Kidney epithelial cell (primary cell): ENCODE data around the gene GATA5. TPM values are rescaled to one million over a fixed set of nuclear protein-coding genes. Genes with fewer than 3 reads are reported as not detected.

Source experiments
- DNase-seq: peaks from one replicate; pipeline ENCODE4 v3.0.0-alpha.2; 2010; ENCODE audit warnings: low read depth
- H3K27me3 ChIP-seq: 2 replicates; pipeline ENCODE4 v1.6.0; 2011; ENCODE audit warnings: low read length; ENCODE audit not compliant: control insufficient read depth, insufficient read depth
- H3K36me3 ChIP-seq: 2 replicates; pipeline ENCODE4 v1.5.1; 2011; ENCODE audit warnings: low read length; ENCODE audit not compliant: control insufficient read depth, insufficient read depth
- H3K4me3 ChIP-seq: 2 replicates; pipeline ENCODE4 v1.5.1; 2011; ENCODE audit warnings: low read depth, mild to moderate bottlenecking, control low read depth, low read length
- total RNA-seq: library from RNA; depleted of rRNA; stranded (reverse); fragments of >200 nt; gene quantifications from 2 replicates; pipeline ENCODE4 v1.2.3, GENCODE V29; 2015
- TF ChIP-seq, protein P1 (sequence below): IDR thresholded peaks from 2 replicates; pipeline ENCODE4 v1.5.1; 2011; ENCODE audit warnings: mild to moderate bottlenecking, moderate library complexity, low read length, control low read depth, inconsistent platforms; ENCODE audit not compliant: insufficient read depth, poor library complexity, severe bottlenecking

GATA5 gene
- total RNA-seq, 1 donor from 2014 or later = not detected

DNA sequence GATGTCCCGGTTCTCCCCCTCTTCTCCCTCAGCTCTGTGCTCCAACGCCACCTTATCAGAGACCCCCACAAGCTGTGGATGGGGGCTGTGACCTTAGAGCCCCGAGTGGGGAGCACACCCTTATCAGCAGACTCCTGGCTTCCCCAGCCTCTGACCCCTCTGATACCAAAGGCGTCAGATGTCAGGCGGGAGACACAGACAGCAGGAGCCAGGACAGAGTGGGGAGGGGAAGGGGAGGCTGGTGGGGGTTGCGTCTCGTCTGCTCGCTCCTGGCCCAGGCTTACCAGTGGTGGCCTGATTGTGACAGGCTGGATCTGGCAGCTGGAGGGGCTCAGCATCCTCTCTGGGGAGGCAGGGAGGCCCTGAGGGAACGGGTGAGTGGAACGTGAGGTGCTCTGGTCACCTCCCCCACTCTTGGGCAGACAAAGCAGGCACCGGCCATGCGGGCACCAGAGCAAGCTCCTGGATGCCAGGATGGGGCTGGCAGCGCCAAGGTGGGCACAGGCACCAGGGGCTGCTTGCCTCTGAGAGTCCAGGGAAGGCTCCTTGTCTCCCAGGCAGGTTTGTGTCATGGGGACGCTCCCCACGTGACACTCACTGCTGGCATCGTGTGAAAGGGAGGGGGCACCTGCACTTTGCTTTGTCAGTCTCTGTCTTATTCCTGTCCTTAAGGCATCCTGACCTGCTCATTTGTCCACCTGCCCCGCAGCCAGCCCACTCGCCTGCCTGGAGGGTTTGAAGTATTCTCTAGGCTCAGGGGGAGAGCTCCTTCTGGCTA, 27.8 kb upstream of the GATA5 start:
- TF ChIP-seq, protein P1, sequence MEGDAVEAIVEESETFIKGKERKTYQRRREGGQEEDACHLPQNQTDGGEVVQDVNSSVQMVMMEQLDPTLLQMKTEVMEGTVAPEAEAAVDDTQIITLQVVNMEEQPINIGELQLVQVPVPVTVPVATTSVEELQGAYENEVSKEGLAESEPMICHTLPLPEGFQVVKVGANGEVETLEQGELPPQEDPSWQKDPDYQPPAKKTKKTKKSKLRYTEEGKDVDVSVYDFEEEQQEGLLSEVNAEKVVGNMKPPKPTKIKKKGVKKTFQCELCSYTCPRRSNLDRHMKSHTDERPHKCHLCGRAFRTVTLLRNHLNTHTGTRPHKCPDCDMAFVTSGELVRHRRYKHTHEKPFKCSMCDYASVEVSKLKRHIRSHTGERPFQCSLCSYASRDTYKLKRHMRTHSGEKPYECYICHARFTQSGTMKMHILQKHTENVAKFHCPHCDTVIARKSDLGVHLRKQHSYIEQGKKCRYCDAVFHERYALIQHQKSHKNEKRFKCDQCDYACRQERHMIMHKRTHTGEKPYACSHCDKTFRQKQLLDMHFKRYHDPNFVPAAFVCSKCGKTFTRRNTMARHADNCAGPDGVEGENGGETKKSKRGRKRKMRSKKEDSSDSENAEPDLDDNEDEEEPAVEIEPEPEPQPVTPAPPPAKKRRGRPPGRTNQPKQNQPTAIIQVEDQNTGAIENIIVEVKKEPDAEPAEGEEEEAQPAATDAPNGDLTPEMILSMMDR = no peak
- Histone ChIP-seq H3K27me3 (peaks cover 2% of the 10 kb centered on the region), H3K4me3 (no peak overlapping the region), H3K36me3 (no peaks in the 10 kb centered on the region)
- DNase-seq = no peak

DNA sequence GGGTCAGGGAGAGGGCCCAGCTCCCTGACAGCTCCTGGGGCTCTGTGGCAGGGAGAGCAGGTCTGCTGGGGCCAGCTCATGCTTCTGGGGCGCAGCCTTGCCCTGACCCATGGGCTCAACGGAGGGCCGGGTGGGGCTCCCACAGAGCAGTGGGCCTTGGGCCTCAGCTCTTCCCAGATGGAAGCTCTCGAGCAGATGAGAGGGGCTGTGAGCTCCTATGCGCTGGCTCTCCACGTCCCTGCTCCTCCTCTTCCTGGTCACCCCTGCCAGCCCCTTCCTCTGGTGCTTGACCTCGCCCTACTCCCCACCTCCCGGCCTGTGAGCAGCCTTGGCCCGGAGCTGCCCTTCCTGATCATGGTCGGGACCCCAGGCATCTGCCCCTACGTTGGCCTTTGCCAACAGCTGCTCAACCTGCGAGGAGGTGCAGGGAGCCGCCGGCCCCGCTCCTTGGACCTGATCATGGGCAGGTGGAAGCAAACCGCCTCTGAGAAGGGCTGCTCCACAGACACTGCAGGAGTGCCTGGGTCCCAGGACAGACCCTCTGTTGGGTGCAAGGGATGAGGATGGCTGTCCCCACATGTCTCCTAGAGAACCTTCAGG, 26.8 kb upstream of the GATA5 start:
- no peaks in the 10 kb centered on the region for H3K36me3 ChIP-seq
- TF ChIP-seq, protein P1 = no peak
- DNase-seq = no peak
- no peaks in the 10 kb centered on the region for H3K27me3 ChIP-seq
- no peak overlapping the region for H3K4me3 ChIP-seq

DNA sequence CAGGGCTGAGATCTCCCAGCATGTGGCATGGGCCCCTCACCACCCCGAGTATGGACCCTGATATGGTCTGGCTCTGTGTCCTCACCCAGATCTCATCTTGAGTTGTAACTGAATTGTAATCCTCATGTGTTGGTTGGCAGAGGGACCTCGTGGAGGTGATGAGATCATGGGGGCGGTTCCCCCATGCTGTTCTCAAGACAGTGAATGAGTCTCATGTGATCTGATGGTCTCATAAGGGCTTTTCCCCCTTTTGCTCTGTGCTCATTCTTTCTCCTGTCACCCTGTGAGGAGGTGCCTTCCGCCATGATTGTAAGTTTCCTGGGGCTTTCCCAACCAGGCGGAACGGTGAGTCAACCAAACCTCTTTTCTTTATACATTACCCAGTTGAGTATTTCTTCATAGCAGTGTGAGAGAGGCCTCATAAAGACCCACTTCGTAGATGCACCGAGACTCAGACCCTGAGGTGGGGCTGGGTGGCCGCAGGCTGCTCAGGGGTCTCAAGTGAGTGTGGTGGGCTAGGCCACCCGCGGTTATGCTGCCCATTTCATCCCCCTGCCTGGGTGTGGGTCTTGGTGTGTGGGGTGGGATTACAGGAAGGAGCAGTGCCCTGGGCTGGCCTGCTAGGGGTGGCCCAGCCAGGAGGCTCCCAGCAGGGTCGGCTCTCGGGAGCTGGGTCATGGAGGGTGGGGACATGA, 26.2 kb upstream of the GATA5 start:
- peak; percentile 98 for DNase-seq
- TF ChIP-seq, protein P1 = no peak
- Histone ChIP-seq H3K36me3 (no peaks in the 10 kb centered on the region), H3K4me3 (no peak overlapping the region), H3K27me3 (peaks cover 2% of the 10 kb centered on the region)

DNA sequence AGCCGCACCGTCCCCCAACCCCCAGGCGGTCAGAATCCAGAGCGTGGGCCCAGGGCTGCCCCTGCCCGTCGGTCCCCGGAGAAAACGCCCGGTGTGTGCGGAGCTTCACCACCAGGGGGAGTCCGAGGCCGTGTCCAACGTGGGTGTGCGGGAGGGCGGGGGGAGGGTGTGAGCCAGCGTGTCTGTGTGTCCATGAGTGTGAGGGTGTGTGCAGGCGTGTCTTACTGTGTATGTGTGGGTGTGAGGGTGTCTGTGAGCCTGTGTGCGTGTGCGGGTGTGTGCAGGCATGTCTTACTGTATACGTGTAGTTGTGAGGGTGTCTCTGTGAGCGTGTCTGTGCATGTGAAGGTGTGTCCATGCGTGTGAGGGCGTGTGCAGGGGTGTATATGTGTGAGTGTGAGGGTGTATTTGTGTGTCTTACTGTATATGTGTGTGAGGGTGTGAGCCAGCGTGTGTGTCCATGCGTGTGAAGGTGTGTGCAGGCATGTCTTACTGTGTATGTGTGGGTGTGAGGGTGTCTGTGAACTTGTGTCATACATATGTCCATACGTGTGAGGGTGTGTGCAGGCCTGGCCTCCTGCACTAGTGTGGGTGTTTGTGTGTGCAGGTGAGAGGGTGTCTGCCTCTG, 24.6 kb upstream of the GATA5 start:
- TF ChIP-seq, protein P1 = peak; percentile 96
- peak; percentile 7 for DNase-seq
- Histone ChIP-seq H3K4me3 (no peak overlapping the region), H3K36me3 (no peaks in the 10 kb centered on the region), H3K27me3 (peaks cover 12% of the 10 kb centered on the region)

DNA sequence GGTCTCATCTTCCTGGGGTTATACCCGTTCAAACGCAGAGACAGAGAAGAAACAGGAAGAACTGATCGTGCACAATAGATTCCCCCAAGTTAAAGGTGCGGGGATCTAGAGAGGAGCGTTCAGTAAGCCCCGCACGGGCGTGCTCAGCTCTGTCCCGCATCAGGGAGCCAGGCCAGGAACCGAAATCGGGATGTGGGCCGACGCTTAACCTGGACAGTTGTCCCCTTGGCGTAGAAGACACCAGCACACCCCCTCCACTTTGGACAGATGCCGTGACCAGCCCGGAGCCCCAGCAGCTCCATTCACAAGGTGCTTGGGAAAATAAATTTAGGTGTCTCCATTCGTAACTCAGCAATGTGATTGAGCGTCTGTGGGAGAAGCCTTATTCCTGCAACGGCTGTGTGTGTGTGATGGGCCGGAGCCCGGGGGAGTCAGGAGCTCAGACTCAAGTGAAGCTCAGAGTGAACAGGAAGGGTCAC, 24.0 kb upstream of the GATA5 start:
- TF ChIP-seq, protein P1 = no peak
- DNase-seq = no peak
- Histone ChIP-seq H3K27me3 (peaks cover 13% of the 10 kb centered on the region), H3K4me3 (no peak overlapping the region), H3K36me3 (no peaks in the 10 kb centered on the region)
